ENCODE measurements around the gene CD6. TPM values are rescaled to one million over a fixed set of nuclear protein-coding genes. Genes with fewer than 3 reads are reported as not detected.

CD6 gene
- total RNA-seq, 1 donor from 2014 or later = 0.39 TPM

- peaks cover 17% of the 10 kb centered on the region for H3K27me3 ChIP-seq (ENCODE audit: insufficient read depth, low read length)
- H4K20me1 ChIP-seq (ENCODE audit: insufficient read depth, low read length) = no peaks in the 10 kb centered on the region
- TF ChIP-seq CTCF (IDR thresholded peaks at IDR 0.05; ENCODE audit: insufficient read depth, low read depth, low read length) (no peak), EZH2 (IDR thresholded peaks at IDR 0.05; ENCODE audit: insufficient read depth, low read length) (no peak)
- peaks cover 56% of the 10 kb centered on the region for H3K27me3 Mint-ChIP-seq (ENCODE audit: low read depth, unreplicated experiment)
- H3K9me3 ChIP-seq (ENCODE audit: insufficient read depth, low read depth, low read length) = no peaks in the 10 kb centered on the region
- no peaks in the 10 kb centered on the region for H3K79me2 ChIP-seq (ENCODE audit: insufficient read depth, low read length)
- H3K27ac ChIP-seq (ENCODE audit: low read depth, low read length) = no peak overlapping the region
- DNase-seq (ENCODE audit: low read depth) (no peak), FAIRE-seq (no peak)
- no peaks in the 10 kb centered on the region for H3K36me3 Mint-ChIP-seq (ENCODE audit: low read depth, unreplicated experiment)
- peaks cover 6% of the 10 kb centered on the region for H3K9me3 Mint-ChIP-seq (ENCODE audit: unreplicated experiment)
- no peaks in the 10 kb centered on the region for H3K36me3 ChIP-seq (ENCODE audit: insufficient read depth, low read length)
- H3K9ac ChIP-seq (ENCODE audit: low read length) = no peak overlapping the region
- H2AFZ ChIP-seq (ENCODE audit: low read depth, low read length) = no peak overlapping the region
- H3K27ac Mint-ChIP-seq (ENCODE audit: unreplicated experiment) = no peak overlapping the region
- H3K4me2 ChIP-seq (ENCODE audit: low read length) = no peak overlapping the region
- no peak overlapping the region for H3K4me3 ChIP-seq (ENCODE audit: insufficient read depth, low read depth, low read length)
- H3K4me1 ChIP-seq (ENCODE audit: insufficient read depth, low read length) = no peaks in the 10 kb centered on the region
- H3K4me1 Mint-ChIP-seq (ENCODE audit: low read depth, unreplicated experiment) = peaks cover 2% of the 10 kb centered on the region
- H3K4me3 Mint-ChIP-seq (ENCODE audit: unreplicated experiment) = no peak overlapping the region
Measured at GRCh38 chr11:61024938-61025820, 53.7 kb downstream of the CD6 start.

- H3K9ac ChIP-seq (ENCODE audit: low read length) = no peak overlapping the region
- no peaks in the 10 kb centered on the region for H3K79me2 ChIP-seq (ENCODE audit: insufficient read depth, low read length)
- H3K4me1 Mint-ChIP-seq (ENCODE audit: low read depth, unreplicated experiment) = peaks cover 2% of the 10 kb centered on the region
- H3K4me3 ChIP-seq (ENCODE audit: insufficient read depth, low read depth, low read length) = no peak overlapping the region
- no peaks in the 10 kb centered on the region for H4K20me1 ChIP-seq (ENCODE audit: insufficient read depth, low read length)
- TF ChIP-seq EZH2 (IDR thresholded peaks at IDR 0.05; ENCODE audit: insufficient read depth, low read length) = no peak
- no peak for TF ChIP-seq CTCF (IDR thresholded peaks at IDR 0.05; ENCODE audit: insufficient read depth, low read depth, low read length)
- no peaks in the 10 kb centered on the region for H3K9me3 ChIP-seq (ENCODE audit: insufficient read depth, low read depth, low read length)
- DNase-seq (ENCODE audit: low read depth) = no peak
- no peaks in the 10 kb centered on the region for H3K36me3 Mint-ChIP-seq (ENCODE audit: low read depth, unreplicated experiment)
- H3K4me2 ChIP-seq (ENCODE audit: low read length) = no peak overlapping the region
- H3K36me3 ChIP-seq (ENCODE audit: insufficient read depth, low read length) = no peaks in the 10 kb centered on the region
- H3K27me3 Mint-ChIP-seq (ENCODE audit: low read depth, unreplicated experiment) = peaks cover 50% of the 10 kb centered on the region
- H3K27me3 ChIP-seq (ENCODE audit: insufficient read depth, low read length) = peaks cover 17% of the 10 kb centered on the region
- no peak overlapping the region for H3K27ac Mint-ChIP-seq (ENCODE audit: unreplicated experiment)
- FAIRE-seq = no peak
- peaks cover 3% of the 10 kb centered on the region for H3K9me3 Mint-ChIP-seq (ENCODE audit: unreplicated experiment)
- H3K4me1 ChIP-seq (ENCODE audit: insufficient read depth, low read length) = no peaks in the 10 kb centered on the region
- no peak overlapping the region for H2AFZ ChIP-seq (ENCODE audit: low read depth, low read length)
- H3K27ac ChIP-seq (ENCODE audit: low read depth, low read length) = no peak overlapping the region
- no peak overlapping the region for H3K4me3 Mint-ChIP-seq (ENCODE audit: unreplicated experiment)
Measured at GRCh38 chr11:61025821-61026120, 54.3 kb downstream of the CD6 start.
